NCI-H774 (cell line): Measurements from ENCODE around the gene DNAH10.
A peak's percentile ranks its signal among the peaks of the same experiment; 100 is the strongest.

ENCODE experiments used
- DNase-seq: peaks from one replicate; lab custom pipeline; 2025; lab: John Stamatoyannopoulos, UW

Gene DNAH10

GRCh38 chr12:123971770-123972456, 209.8 kb downstream of the DNAH10 start:
- peak; percentile 20 for DNase-seq

- DNase-seq: peak; percentile 99
Observed at GRCh38 chr12:123972457-123973401, 210.6 kb downstream of the DNAH10 start, which contains the start of the genes CCDC92 and ZNF664. Gene CCDC92, minus strand, starts transcription at chr12:123972831. Its CDS starts 28,526 bp downstream, at chr12:123944305. Gene ZNF664, plus strand, starts transcription at chr12:123973215. Its CDS starts 38,930 bp downstream, at chr12:124012145.

- peak; percentile 28 for DNase-seq
Observed at GRCh38 chr12:123973552-123974341, 211.6 kb downstream of the DNAH10 start.

GRCh38 chr12:123976227-123976826, 214.2 kb downstream of the DNAH10 start:
- DNase-seq: no peak

GRCh38 chr12:123979566-123979965, 217.5 kb downstream of the DNAH10 start:
- DNase-seq: no peak

- DNase-seq: no peak
Observed at GRCh38 chr12:123982269-123982668, 220.2 kb downstream of the DNAH10 start.

GRCh38 chr12:123983822-123984485, 221.9 kb downstream of the DNAH10 start:
- peak; percentile 21 for DNase-seq

GRCh38 chr12:123984903-123985302, 222.8 kb downstream of the DNAH10 start:
- DNase-seq: no peak
